ENCODE results near the gene ILDR2.

The ILDR2 gene

GRCh38 chr1:166920561-166921475 lies 54.5 kb downstream of the ILDR2 start:
- no peak for DNase-seq

GRCh38 chr1:166918956-166919316 lies 56.4 kb downstream of the ILDR2 start:
- no peak for DNase-seq

- DNase-seq: no peak
Measured at GRCh38 chr1:166918088-166918955, 57.0 kb downstream of the ILDR2 start.

- no peak for DNase-seq
Measured at GRCh38 chr1:166915941-166916340, 59.4 kb downstream of the ILDR2 start.

GRCh38 chr1:166915042-166915441 lies 60.3 kb downstream of the ILDR2 start:
- no peak for DNase-seq

- DNase-seq: no peak
Measured at GRCh38 chr1:166914111-166914510, 61.2 kb downstream of the ILDR2 start.

GRCh38 chr1:166911624-166912023 lies 63.7 kb downstream of the ILDR2 start:
- no peak for DNase-seq

GRCh38 chr1:166910396-166910994 lies 64.8 kb downstream of the ILDR2 start:
- no peak for DNase-seq

- DNase-seq: no peak
Measured at GRCh38 chr1:166908942-166909341, 66.4 kb downstream of the ILDR2 start.

GRCh38 chr1:166907763-166908162 lies 67.6 kb downstream of the ILDR2 start:
- DNase-seq: no peak

- DNase-seq: no peak
Measured at GRCh38 chr1:166907051-166907450, 68.3 kb downstream of the ILDR2 start.

- no peak for DNase-seq
Measured at GRCh38 chr1:166906647-166907046, 68.7 kb downstream of the ILDR2 start.

- no peak for DNase-seq
Measured at GRCh38 chr1:166905900-166906299, 69.4 kb downstream of the ILDR2 start.

- DNase-seq: no peak
Measured at GRCh38 chr1:166905136-166905535, 70.2 kb downstream of the ILDR2 start.

GRCh38 chr1:166903232-166903631 lies 72.1 kb downstream of the ILDR2 start:
- DNase-seq: no peak

GRCh38 chr1:166902279-166902678 lies 73.1 kb downstream of the ILDR2 start:
- no peak for DNase-seq

GRCh38 chr1:166900987-166901386 lies 74.4 kb downstream of the ILDR2 start:
- no peak for DNase-seq

GRCh38 chr1:166899769-166900168 lies 75.6 kb downstream of the ILDR2 start:
- no peak for DNase-seq

GRCh38 chr1:166895766-166896165 lies 79.6 kb downstream of the ILDR2 start:
- DNase-seq: no peak

GRCh38 chr1:166889776-166890175 lies 85.6 kb downstream of the ILDR2 start:
- DNase-seq: no peak

- no peak for DNase-seq
Measured at GRCh38 chr1:166888373-166889111, 86.8 kb downstream of the ILDR2 start.

GRCh38 chr1:166884971-166885370 lies 90.4 kb downstream of the ILDR2 start:
- DNase-seq: no peak
